ENCODE results near the gene PGBD5.

GRCh38 chr1:230355594-230355993 lies 70.5 kb downstream of the PGBD5 start:
- no peak for TF ChIP-seq CTCF (IDR thresholded peaks at IDR 0.05)
- TF ChIP-seq POLR2A (IDR thresholded peaks at IDR 0.05) = no peak
